MM.1S (cell line): ENCODE measurements around the gene DNAL4.

Experiments used
- EZH2 ChIP-seq: fragments of 300-600 bp; sonication (generic); optimal IDR thresholded peaks from 2 replicates; pipeline ENCODE3; 2017; ENCODE audit warnings: low read depth, mild to moderate bottlenecking, antibody characterized with exemption, low read length, mixed read lengths
- EZH2phosphoT487 ChIP-seq: fragments of 300-600 bp; sonication (generic); IDR thresholded peaks from 2 replicates; pipeline ENCODE4 v1.6.1; 2018; ENCODE audit warnings: antibody characterized with exemption, low read length
- TF ChIP-seq, protein P1 (sequence below): fragments of 300-600 bp; sonication (generic); IDR thresholded peaks from 2 replicates; pipeline ENCODE4 v1.5.1; 2016; ENCODE audit warnings: antibody characterized with exemption, low read length, mixed read lengths

GRCh38 chr22:38831166-38831945, 37.4 kb upstream of the DNAL4 start:
- TF ChIP-seq, protein P1, sequence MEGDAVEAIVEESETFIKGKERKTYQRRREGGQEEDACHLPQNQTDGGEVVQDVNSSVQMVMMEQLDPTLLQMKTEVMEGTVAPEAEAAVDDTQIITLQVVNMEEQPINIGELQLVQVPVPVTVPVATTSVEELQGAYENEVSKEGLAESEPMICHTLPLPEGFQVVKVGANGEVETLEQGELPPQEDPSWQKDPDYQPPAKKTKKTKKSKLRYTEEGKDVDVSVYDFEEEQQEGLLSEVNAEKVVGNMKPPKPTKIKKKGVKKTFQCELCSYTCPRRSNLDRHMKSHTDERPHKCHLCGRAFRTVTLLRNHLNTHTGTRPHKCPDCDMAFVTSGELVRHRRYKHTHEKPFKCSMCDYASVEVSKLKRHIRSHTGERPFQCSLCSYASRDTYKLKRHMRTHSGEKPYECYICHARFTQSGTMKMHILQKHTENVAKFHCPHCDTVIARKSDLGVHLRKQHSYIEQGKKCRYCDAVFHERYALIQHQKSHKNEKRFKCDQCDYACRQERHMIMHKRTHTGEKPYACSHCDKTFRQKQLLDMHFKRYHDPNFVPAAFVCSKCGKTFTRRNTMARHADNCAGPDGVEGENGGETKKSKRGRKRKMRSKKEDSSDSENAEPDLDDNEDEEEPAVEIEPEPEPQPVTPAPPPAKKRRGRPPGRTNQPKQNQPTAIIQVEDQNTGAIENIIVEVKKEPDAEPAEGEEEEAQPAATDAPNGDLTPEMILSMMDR = no peak
- no peak for TF ChIP-seq EZH2
- TF ChIP-seq EZH2phosphoT487 = no peak
